Cerebellar nuclear complex (tissue), 1 donor: ENCODE data around the gene CYP2S1.
"Not testable (repeated sequence)": the region's sequence is repeated elsewhere in the genome, so short reads cannot be mapped to it uniquely, and the experiment has no call there.

ENCODE experiments used
- DNase-seq, 2 experiments: peaks; one replicate each; lab custom pipeline; 2025; lab: John Stamatoyannopoulos, UW

CYP2S1 gene

DNA sequence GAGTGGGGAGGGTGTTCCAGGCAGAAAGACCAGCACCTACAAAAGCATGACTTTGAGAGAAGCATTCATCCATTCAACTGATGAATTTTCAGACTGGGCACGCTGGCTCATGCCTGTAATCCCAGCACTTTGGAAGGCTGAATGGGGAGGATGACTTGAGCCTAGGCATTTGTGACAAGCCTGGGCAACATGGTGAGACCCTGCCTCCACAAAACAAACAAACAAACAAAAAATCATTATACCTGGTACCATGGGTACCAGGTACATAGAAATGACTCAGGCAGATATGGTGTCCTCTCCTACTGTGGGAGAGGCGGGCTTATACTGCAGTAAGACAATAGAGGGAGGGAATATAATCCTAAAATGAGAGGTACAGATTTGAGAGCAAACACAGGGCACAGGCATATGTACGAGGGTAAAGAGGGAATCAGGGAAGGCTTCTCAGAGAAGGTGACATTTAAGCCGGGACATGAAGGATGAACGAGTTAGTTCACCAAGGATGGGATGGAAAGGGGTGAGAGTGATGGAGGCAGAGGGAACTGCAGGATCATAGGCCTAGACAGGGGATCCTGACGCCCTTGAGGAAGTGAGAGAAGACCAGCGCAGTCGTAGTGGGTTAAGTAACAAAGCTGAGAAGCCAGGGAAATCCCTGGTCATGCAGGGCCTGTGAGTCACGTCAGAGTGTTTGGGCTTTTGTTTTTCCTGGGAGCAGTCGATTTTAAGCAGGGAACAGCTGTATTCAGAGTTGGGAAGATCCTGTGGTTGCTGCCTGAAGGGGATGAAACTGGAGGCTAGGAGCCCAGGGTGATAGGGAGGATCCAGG lies 2.9 kb downstream of the CYP2S1 start:
- DNase-seq = no peak

DNA sequence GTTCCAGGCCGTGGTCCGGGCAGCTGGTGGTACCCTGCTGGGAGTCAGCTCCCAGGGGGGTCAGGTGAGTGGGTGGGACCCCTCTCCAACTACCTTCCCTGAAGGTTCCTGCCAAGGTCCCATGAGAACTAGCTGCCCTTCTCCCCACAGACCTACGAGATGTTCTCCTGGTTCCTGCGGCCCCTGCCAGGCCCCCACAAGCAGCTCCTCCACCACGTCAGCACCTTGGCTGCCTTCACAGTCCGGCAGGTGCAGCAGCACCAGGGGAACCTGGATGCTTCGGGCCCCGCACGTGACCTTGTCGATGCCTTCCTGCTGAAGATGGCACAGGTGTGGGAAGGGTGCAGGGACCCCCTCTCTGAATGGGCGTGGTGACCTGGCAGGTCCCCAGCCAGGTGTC lies 5.5 kb downstream of the CYP2S1 start:
- no peak for DNase-seq

GRCh38 chr19:41203371-41203770 lies 10.4 kb downstream of the CYP2S1 start:
- no peak for DNase-seq

DNA sequence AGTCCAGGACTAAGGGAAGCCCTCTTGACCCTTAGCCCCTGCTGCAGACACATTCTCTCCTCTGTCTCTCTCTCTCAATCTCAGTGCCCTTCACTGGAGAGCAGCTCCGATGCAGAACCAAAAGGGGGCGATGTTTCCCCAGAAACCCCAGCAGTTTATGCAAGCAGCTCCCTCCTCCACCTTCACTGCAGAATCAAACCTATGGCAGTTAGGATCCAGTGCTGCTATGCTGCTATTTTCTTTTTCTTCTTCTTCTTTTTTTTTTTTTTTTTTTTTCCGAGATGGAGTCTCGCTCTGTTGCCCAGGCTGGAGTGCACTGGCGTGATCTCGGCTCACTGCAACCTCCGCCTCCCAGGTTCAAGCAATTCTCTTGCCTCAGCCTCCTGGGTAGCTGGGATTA lies 11.3 kb downstream of the CYP2S1 start:
- not testable (repeated sequence) for DNase-seq

DNA sequence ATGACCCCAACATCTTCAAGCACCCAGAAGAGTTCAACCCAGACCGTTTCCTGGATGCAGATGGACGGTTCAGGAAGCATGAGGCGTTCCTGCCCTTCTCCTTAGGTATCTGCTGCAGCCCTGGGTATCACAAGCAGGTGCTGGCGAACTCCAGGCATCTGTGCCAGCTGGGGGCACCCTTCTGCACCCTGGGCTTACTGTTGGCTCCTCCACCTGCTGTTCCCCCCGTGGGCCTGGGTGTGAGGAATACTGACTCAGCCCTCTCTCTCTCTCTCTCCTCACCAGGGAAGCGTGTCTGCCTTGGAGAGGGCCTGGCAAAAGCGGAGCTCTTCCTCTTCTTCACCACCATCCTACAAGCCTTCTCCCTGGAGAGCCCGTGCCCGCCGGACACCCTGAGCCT lies 13.0 kb downstream of the CYP2S1 start:
- no peak for DNase-seq

- no peak for DNase-seq
These were observed 13.4 kb downstream of the CYP2S1 start for GRCh38 chr19:41206456-41206855.

GRCh38 chr19:41206926-41207750 lies 14.1 kb downstream of the CYP2S1 start:
- DNase-seq = no peak

GRCh38 chr19:41214161-41214560 lies 21.1 kb downstream of the CYP2S1 start:
- no peak for DNase-seq

GRCh38 chr19:41217741-41218140 lies 24.7 kb downstream of the CYP2S1 start:
- DNase-seq = no peak

- DNase-seq = no peak
These were observed 25.2 kb downstream of the CYP2S1 start for GRCh38 chr19:41218249-41218614.

- DNase-seq = no peak
These were observed 25.8 kb downstream of the CYP2S1 start, which contains the start of gene AXL for GRCh38 chr19:41218615-41219507. Gene AXL, plus strand, starts transcription at chr19:41219223. Its CDS starts 170 bp downstream, at chr19:41219393.

GRCh38 chr19:41219924-41220567 lies 27.0 kb downstream of the CYP2S1 start:
- no peak for DNase-seq

DNA sequence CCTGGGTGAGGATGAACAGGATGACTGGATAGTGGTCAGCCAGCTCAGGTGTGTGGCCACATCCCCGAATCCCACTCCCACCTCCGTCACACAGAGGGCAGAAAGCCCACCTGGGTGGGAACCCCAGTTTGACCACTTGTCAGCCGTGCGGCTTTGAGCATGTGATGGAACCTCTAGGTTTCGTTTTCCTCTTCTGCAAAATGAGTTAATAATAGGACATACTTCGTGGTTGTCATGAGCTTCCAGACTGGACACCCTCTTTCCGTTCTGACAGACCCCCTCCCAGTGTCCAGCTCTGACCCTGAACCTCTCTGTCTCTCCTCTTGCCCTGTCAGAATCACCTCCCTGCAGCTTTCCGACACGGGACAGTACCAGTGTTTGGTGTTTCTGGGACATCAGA lies 27.8 kb downstream of the CYP2S1 start:
- no peak for DNase-seq

GRCh38 chr19:41221514-41222205 lies 28.6 kb downstream of the CYP2S1 start:
- DNase-seq = no peak

DNA sequence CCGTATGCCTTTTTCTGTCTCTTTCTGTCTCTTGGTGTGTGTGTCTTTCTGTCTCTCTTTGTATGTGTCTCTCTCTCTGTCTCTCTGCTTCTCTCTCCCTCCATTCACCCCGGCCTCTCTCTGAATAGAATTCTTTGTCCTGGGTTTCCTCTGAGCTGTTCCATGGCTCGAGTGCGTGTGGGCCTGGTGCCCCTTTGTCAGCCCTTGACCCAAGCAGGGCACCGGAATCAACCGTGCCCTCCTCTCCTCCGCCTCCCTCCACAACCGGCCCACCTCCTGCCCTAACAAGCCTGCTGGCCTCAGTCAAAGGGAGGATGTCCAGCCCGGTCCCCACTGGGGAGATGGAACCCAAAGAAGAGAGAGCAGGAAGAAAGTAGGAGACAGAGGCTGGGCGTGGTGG lies 29.2 kb downstream of the CYP2S1 start:
- no peak for DNase-seq

DNA sequence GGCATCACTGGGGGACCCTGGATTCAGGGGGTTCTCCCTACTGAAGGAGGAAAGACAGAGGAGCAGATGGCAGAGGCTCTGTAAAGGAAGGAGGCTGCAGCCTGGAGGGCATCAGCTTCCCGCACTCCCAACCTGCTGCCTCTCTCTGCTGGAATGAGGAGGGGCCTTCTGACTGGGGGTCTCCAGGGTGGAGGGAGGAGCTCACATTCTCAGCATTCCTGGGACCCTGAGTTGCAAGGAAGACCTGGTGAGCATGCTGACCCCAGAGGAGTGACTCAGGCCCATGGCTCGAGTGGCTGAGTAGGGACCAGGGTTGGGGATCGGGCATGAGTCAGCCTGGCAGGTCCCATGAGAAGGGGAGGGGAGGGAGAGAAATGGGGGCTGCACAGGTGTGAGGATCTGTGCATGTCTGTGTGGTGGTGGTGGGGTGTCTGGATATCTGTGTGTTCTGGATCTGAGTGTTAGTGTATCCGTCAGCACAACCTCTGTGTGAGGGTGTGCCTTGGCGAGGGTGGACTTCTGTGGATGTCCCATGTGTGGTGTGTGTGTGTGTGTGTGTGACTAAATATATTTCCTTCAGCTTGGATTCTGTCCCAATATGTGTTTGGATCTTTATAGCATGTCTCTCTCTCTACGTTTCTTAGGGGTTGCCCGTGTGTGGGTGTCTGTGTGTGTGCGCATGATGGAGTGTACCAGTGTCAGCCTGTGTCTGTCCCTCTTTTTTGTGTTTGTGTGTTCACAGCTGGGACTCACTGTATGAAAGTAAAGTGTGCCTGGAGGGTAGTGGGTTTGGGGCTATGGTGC lies 30.6 kb downstream of the CYP2S1 start:
- no peak for DNase-seq

GRCh38 chr19:41224632-41225031 lies 31.6 kb downstream of the CYP2S1 start:
- no peak for DNase-seq

- DNase-seq = no peak
These were observed 32.4 kb downstream of the CYP2S1 start for GRCh38 chr19:41225238-41226052.
